Left lobe of liver (tissue), 2 donors: ENCODE measurements around the gene INPP5A. TPM values are rescaled to one million over a fixed set of nuclear protein-coding genes. Genes with fewer than 3 reads are reported as not detected.

Source experiments
- ATAC-seq: fragments of 200-7000 bp; cut with Tn5 transposase; one replicate; pipeline ENCODE4 v1.9.1; 2020; ENCODE audit warnings: mild to moderate bottlenecking, moderate library complexity
- DNase-seq: peaks from one replicate; pipeline ENCODE4 v3.0.0-alpha.2; 2020; ENCODE audit warnings: low spot score
- total RNA-seq: library from RNA; stranded (reverse); gene quantifications from one replicate; pipeline ENCODE4 v1.2.1, GENCODE V29; 2021
- donor health status: DM: no; HTN: no; CAD: no; lungs with moderate emphysema.
- donor health status: DM: no; HTN: yes; CAD: no.

The INPP5A gene
- total RNA-seq, 1 donor from 2014 or later, result 18.3 TPM

GRCh38 chr10:132746801-132747625 is 209.4 kb downstream of the INPP5A start:
- DNase-seq (no peak), ATAC-seq (no peak)

- ATAC-seq, result no peak
- no peak for DNase-seq
Measured at GRCh38 chr10:132748135-132748534, 210.5 kb downstream of the INPP5A start.

- ATAC-seq, result no peak
Measured at GRCh38 chr10:132748545-132749370, 211.2 kb downstream of the INPP5A start.

GRCh38 chr10:132749371-132749795 is 211.8 kb downstream of the INPP5A start:
- no peak for DNase-seq

More at GRCh38 chr10:132748545-132749370, 211.2 kb downstream of the INPP5A start:
- no peak for DNase-seq

GRCh38 chr10:132750936-132751335 is 213.3 kb downstream of the INPP5A start:
- ATAC-seq (no peak), DNase-seq (no peak)

More at GRCh38 chr10:132749371-132749795, 211.8 kb downstream of the INPP5A start:
- no peak for ATAC-seq

GRCh38 chr10:132752378-132752777 is 214.8 kb downstream of the INPP5A start:
- DNase-seq (no peak), ATAC-seq (peak; percentile 14)

GRCh38 chr10:132752961-132753360 is 215.4 kb downstream of the INPP5A start:
- no peak for DNase-seq

GRCh38 chr10:132753596-132753995 is 216.0 kb downstream of the INPP5A start:
- no peak for DNase-seq

More at GRCh38 chr10:132752961-132753360, 215.4 kb downstream of the INPP5A start:
- ATAC-seq, result no peak

GRCh38 chr10:132754071-132754470 is 216.5 kb downstream of the INPP5A start:
- ATAC-seq, result no peak
- DNase-seq, result no peak

More at GRCh38 chr10:132753596-132753995, 216.0 kb downstream of the INPP5A start:
- ATAC-seq, result no peak

GRCh38 chr10:132755166-132755711 is 217.7 kb downstream of the INPP5A start:
- ATAC-seq (no peak), DNase-seq (no peak)

- no peak for DNase-seq
- no peak for ATAC-seq
Measured at GRCh38 chr10:132756591-132756990, 219.0 kb downstream of the INPP5A start.

GRCh38 chr10:132757171-132757570 is 219.6 kb downstream of the INPP5A start:
- ATAC-seq, result no peak

GRCh38 chr10:132758865-132759264 is 221.3 kb downstream of the INPP5A start:
- DNase-seq, result no peak
- ATAC-seq, result no peak

More at GRCh38 chr10:132757171-132757570, 219.6 kb downstream of the INPP5A start:
- DNase-seq, result no peak

GRCh38 chr10:132761395-132762060 is 223.9 kb downstream of the INPP5A start:
- ATAC-seq (no peak), DNase-seq (no peak)

GRCh38 chr10:132762267-132762666 is 224.7 kb downstream of the INPP5A start:
- no peak for DNase-seq
- ATAC-seq, result no peak

GRCh38 chr10:132763545-132763944 is 226.0 kb downstream of the INPP5A start:
- ATAC-seq (no peak), DNase-seq (no peak)

GRCh38 chr10:132764108-132764507 is 226.5 kb downstream of the INPP5A start:
- DNase-seq (no peak), ATAC-seq (no peak)

- no peak for DNase-seq
- ATAC-seq, result no peak
Measured at GRCh38 chr10:132765435-132765834, 227.8 kb downstream of the INPP5A start.

- ATAC-seq (no peak), DNase-seq (no peak)
Measured at GRCh38 chr10:132766291-132766690, 228.7 kb downstream of the INPP5A start.

GRCh38 chr10:132768346-132769248 is 231.0 kb downstream of the INPP5A start:
- ATAC-seq, result no peak

More at GRCh38 chr10:132768346-132769248, 231.0 kb downstream of the INPP5A start:
- no peak for DNase-seq
